ENCODE results near the gene FRMD4A.

Gene FRMD4A

DNA sequence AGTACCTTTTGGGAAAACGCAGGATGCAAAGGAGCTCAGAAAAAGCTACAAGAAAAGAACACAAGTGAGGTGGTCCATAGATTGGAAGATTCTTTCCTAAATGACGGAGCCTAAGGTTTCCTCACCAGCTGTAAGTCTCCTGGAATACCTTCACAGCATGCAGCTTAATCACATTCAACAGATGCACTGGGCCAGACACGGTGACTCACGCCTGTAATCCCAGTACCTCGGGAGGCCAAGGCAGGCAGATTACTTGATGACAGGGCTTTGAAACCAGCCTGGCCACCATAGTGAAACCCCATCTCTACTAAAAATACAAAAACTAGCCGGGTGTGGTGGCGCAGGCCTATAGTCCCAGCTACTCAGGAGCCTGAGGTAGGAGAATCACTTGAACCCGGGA, 228.7 kb downstream of the FRMD4A start:
- WGBS, 2 experiments = 73 to 77% methylated on average over 8 of the region's 8 CpGs
- no peaks in the 10 kb centered on the region for H3K4me1 ChIP-seq (ENCODE audit: control insufficient read depth, insufficient read depth, low read length)
- H3K9me3 ChIP-seq (ENCODE audit: control insufficient read depth, low read length) = no peaks in the 10 kb centered on the region
- no peak overlapping the region for H3K4me3 ChIP-seq (ENCODE audit: insufficient read depth, low read depth, low read length)
- H3K27ac ChIP-seq (ENCODE audit: insufficient read depth, low read depth, low read length, poor library complexity, severe bottlenecking) = no peak overlapping the region
- H3K36me3 ChIP-seq (ENCODE audit: control insufficient read depth, insufficient read depth, low read length) = no peaks in the 10 kb centered on the region
- no peaks in the 10 kb centered on the region for H3K27me3 ChIP-seq (ENCODE audit: control insufficient read depth, insufficient read depth, low read length, poor library complexity, severe bottlenecking)

DNA sequence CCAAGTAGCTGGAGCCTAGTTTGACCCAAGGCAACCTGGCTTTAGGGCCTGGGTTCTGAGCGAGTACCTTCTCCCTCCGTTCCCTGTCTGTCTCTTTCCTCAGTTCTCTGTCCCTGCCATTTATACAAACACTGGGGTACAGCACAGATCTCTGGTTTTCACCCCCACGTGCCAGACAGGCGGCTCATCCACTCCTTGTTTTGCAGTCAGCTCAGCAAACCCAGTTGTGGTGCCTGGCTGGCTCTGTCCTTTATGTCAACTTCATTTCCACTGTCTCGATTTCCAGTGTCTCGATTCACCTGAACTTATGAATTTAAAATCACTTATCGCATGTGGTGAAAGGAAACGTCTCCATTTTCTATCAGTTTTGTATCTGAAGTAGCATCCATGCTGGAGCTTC, 230.8 kb downstream of the FRMD4A start:
- no peaks in the 10 kb centered on the region for H3K4me1 ChIP-seq (ENCODE audit: control insufficient read depth, insufficient read depth, low read length)
- no peaks in the 10 kb centered on the region for H3K36me3 ChIP-seq (ENCODE audit: control insufficient read depth, insufficient read depth, low read length)
- H3K4me3 ChIP-seq (ENCODE audit: insufficient read depth, low read depth, low read length) = no peak overlapping the region
- H3K27ac ChIP-seq (ENCODE audit: insufficient read depth, low read depth, low read length, poor library complexity, severe bottlenecking) = no peak overlapping the region
- no peaks in the 10 kb centered on the region for H3K9me3 ChIP-seq (ENCODE audit: control insufficient read depth, low read length)
- WGBS, 2 experiments = 82 to 84% methylated on average over 8 of the region's 8 CpGs
- no peaks in the 10 kb centered on the region for H3K27me3 ChIP-seq (ENCODE audit: control insufficient read depth, insufficient read depth, low read length, poor library complexity, severe bottlenecking)

DNA sequence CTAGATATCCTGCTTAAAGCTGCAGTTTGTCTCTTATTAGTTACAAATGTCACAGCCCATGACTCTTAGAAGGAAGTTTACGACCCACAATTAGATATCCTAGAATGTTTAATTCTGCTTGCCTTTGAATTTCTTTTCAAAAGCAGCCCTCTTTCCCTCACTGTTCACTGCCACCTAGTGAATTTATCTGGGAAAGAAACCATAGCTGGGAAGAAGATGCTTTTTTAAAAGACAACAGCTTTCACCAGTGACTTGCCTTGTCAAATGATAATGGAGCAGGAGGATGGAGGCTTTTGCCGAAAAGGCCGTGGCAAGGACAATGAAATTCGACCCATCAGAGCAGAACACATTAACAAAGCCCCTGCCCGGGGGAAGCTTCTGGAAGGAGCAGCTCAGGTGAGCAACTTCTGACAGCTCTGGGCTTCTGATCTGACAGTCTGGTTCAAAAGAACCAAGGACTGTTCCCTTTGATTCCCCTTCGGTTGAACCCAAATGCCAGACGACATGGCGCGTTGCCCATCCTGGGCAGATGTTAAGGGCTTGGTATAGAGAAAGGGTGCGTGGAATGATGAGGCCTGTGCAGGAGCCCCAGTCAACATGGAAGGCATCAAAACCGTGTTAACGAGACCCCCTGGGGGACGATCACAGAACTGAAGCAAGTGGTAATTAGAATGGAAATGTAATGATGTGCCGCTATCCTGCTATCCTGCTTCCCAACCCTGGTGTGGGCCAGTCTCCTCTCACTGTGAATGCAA, 236.8 kb downstream of the FRMD4A start:
- Histone ChIP-seq H3K9me3 (ENCODE audit: control insufficient read depth, low read length) (no peaks in the 10 kb centered on the region), H3K27ac (ENCODE audit: insufficient read depth, low read depth, low read length, poor library complexity, severe bottlenecking) (no peak overlapping the region), H3K27me3 (ENCODE audit: control insufficient read depth, insufficient read depth, low read length, poor library complexity, severe bottlenecking) (no peaks in the 10 kb centered on the region), H3K4me3 (ENCODE audit: insufficient read depth, low read depth, low read length) (no peak overlapping the region), H3K4me1 (ENCODE audit: control insufficient read depth, insufficient read depth, low read length) (peaks cover 9% of the 10 kb centered on the region), H3K36me3 (ENCODE audit: control insufficient read depth, insufficient read depth, low read length) (no peaks in the 10 kb centered on the region)
- 29 to 33% methylated on average over 14 of the region's 14 CpGs for WGBS, 2 experiments

DNA sequence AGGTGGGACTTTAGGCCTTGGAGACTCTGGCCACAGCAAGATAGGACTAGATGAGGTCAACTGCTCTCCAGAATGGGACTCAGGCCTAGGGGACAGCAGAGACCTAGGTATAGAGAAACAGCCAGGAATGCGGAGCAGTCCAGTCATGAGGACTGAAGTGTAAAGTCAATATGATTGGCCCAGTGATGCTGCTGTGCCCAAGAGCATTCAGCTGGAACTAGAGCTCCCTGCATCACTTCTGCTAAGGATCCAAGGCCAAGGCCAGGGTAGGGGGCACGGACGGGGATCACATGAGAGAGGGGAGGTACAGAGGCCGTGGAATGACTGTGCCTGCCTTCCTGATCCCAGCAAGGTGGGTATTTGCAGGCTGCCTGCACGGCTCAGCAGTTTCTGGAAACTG, 237.9 kb downstream of the FRMD4A start:
- Histone ChIP-seq H3K4me1 (ENCODE audit: control insufficient read depth, insufficient read depth, low read length) (peaks cover 19% of the 10 kb centered on the region), H3K27me3 (ENCODE audit: control insufficient read depth, insufficient read depth, low read length, poor library complexity, severe bottlenecking) (no peaks in the 10 kb centered on the region), H3K36me3 (ENCODE audit: control insufficient read depth, insufficient read depth, low read length) (no peaks in the 10 kb centered on the region), H3K27ac (ENCODE audit: insufficient read depth, low read depth, low read length, poor library complexity, severe bottlenecking) (no peak overlapping the region), H3K4me3 (ENCODE audit: insufficient read depth, low read depth, low read length) (no peak overlapping the region), H3K9me3 (ENCODE audit: control insufficient read depth, low read length) (no peaks in the 10 kb centered on the region)
- WGBS, 2 experiments = 78 to 81% methylated on average over 5 of the region's 5 CpGs

DNA sequence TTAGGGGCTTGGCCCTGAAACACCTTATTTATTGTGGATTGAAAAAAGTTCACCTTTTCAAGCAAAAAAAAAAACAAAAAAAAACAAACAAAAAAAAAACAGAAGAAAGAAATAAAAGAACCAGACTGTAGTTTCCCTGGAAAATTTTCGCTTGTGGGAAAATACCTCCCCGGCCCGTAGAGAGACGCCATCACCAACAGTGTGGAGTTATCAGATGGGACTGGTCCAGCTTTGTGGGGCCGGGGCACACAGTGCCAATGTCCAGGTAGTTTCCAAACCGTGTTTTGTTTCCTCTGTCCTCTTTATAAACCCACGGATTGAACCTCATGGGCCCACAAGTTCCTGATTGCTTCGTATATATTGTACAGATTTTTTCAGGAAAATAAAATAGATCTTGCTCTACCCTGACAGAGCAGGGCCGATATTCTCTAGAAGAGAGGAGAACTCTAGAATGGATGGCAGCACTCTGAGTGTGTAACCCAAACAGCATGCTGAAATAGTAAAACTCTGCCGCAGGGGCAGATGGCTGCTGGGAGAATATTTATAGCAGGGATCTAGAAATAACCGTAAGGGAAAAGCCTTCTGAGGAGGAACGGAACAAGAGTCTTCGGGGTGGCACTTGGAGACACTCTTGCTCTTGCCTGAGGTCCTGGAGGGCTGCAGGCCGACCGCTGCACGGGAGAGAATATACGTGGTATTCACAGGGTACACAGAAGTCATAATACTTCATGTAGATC, 241.0 kb downstream of the FRMD4A start:
- Histone ChIP-seq H3K4me1 (ENCODE audit: control insufficient read depth, insufficient read depth, low read length) (peaks cover 24% of the 10 kb centered on the region), H3K27ac (ENCODE audit: insufficient read depth, low read depth, low read length, poor library complexity, severe bottlenecking) (no peak overlapping the region), H3K27me3 (ENCODE audit: control insufficient read depth, insufficient read depth, low read length, poor library complexity, severe bottlenecking) (no peaks in the 10 kb centered on the region), H3K36me3 (ENCODE audit: control insufficient read depth, insufficient read depth, low read length) (no peaks in the 10 kb centered on the region), H3K4me3 (ENCODE audit: insufficient read depth, low read depth, low read length) (no peak overlapping the region), H3K9me3 (ENCODE audit: control insufficient read depth, low read length) (no peaks in the 10 kb centered on the region)
- WGBS, 2 experiments = 88 to 90% methylated on average over 17 of the region's 17 CpGs

DNA sequence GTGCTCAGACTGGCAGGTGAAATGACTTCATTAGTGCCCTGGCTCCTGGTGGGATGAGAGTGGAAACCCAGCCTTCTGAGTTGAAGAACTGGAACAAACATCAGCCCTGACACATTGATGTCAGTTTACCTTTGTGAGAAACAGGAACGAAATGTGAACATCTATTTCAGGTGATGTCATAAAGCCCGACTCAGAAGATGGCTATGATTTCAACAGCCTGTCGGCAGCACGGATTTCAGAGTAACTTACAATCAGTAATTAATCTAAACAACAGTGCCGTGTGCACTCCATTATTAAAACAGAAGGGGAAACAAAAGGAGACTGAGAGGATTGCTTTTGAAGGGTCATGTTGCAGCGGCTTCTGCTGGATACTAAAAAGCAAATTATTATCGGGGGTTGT, 243.2 kb downstream of the FRMD4A start:
- 85 to 86% methylated on average over 7 of the region's 7 CpGs for WGBS, 2 experiments
- Histone ChIP-seq H3K27ac (ENCODE audit: insufficient read depth, low read depth, low read length, poor library complexity, severe bottlenecking) (no peak overlapping the region), H3K27me3 (ENCODE audit: control insufficient read depth, insufficient read depth, low read length, poor library complexity, severe bottlenecking) (no peaks in the 10 kb centered on the region), H3K4me3 (ENCODE audit: insufficient read depth, low read depth, low read length) (no peak overlapping the region), H3K9me3 (ENCODE audit: control insufficient read depth, low read length) (no peaks in the 10 kb centered on the region), H3K36me3 (ENCODE audit: control insufficient read depth, insufficient read depth, low read length) (no peaks in the 10 kb centered on the region), H3K4me1 (ENCODE audit: control insufficient read depth, insufficient read depth, low read length) (peaks cover 19% of the 10 kb centered on the region)

DNA sequence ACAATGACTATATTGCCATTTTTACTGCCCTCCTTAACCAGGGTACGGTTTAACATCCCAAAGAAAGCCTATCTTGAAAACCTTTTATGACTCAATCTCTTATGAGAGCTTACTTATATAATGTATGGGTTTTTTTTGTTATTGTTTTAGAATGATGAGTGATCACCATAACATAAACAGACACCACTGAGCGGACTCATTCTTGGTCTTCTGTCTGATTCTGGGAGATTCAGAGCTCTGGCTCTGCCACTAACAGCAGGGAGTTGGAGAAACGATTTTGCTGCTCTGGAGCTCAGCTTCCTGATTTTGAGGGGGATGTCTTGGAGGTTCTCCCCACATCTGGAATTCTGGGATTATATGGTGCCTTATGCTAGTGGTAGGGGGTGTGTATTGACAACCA, 244.1 kb downstream of the FRMD4A start:
- WGBS, 2 experiments = 83 to 92% methylated on average over 3 of the region's 3 CpGs
- Histone ChIP-seq H3K27me3 (ENCODE audit: control insufficient read depth, insufficient read depth, low read length, poor library complexity, severe bottlenecking) (no peaks in the 10 kb centered on the region), H3K9me3 (ENCODE audit: control insufficient read depth, low read length) (no peaks in the 10 kb centered on the region), H3K27ac (ENCODE audit: insufficient read depth, low read depth, low read length, poor library complexity, severe bottlenecking) (no peak overlapping the region), H3K4me1 (ENCODE audit: control insufficient read depth, insufficient read depth, low read length) (peaks cover 19% of the 10 kb centered on the region), H3K36me3 (ENCODE audit: control insufficient read depth, insufficient read depth, low read length) (no peaks in the 10 kb centered on the region), H3K4me3 (ENCODE audit: insufficient read depth, low read depth, low read length) (no peak overlapping the region)

DNA sequence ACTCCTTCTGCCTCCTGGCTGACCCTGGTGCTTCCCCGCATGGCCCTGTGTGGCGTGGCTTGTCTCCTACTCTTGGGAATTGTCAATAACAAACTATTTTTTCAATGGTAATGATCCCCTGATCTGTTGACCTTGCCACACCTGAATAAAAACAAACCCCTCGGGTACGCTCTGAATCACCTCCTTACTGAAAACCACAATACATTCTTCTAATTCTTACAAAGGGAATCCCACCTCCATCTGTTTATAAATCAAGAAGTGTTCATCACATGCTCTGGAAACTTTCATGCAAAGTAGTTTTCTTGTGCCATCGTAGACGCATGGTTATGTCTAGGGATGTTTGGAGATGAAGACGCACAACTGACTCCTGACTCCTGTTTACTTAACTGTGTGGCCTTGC, 245.8 kb downstream of the FRMD4A start:
- H3K27ac ChIP-seq (ENCODE audit: insufficient read depth, low read depth, low read length, poor library complexity, severe bottlenecking) = no peak overlapping the region
- no peaks in the 10 kb centered on the region for H3K27me3 ChIP-seq (ENCODE audit: control insufficient read depth, insufficient read depth, low read length, poor library complexity, severe bottlenecking)
- WGBS, 2 experiments = 93 to 95% methylated on average over 7 of the region's 7 CpGs
- no peak overlapping the region for H3K4me3 ChIP-seq (ENCODE audit: insufficient read depth, low read depth, low read length)
- H3K36me3 ChIP-seq (ENCODE audit: control insufficient read depth, insufficient read depth, low read length) = no peaks in the 10 kb centered on the region
- peaks cover 19% of the 10 kb centered on the region for H3K4me1 ChIP-seq (ENCODE audit: control insufficient read depth, insufficient read depth, low read length)
- no peaks in the 10 kb centered on the region for H3K9me3 ChIP-seq (ENCODE audit: control insufficient read depth, low read length)

DNA sequence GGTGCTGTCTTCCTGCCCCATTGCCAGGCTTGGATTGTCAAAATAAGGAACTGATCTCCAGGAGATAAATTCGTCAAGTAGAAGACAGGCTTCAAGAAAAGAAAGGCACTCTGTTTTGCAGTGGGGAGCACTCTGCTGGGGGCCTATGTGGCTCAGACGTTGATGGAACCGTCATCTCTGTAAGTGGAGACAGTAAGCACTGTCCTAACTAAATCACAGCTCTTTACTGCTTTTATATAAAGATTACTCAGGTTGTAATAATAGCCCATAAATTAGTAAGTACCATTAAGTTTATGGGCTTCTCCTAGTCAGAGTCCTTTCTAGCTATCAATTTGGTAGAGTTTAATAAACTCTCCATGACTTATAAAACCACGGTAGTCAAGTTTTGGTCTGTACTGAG, 249.9 kb downstream of the FRMD4A start:
- Histone ChIP-seq H3K36me3 (ENCODE audit: control insufficient read depth, insufficient read depth, low read length) (no peaks in the 10 kb centered on the region), H3K27me3 (ENCODE audit: control insufficient read depth, insufficient read depth, low read length, poor library complexity, severe bottlenecking) (no peaks in the 10 kb centered on the region), H3K4me1 (ENCODE audit: control insufficient read depth, insufficient read depth, low read length) (no peaks in the 10 kb centered on the region), H3K27ac (ENCODE audit: insufficient read depth, low read depth, low read length, poor library complexity, severe bottlenecking) (no peak overlapping the region), H3K9me3 (ENCODE audit: control insufficient read depth, low read length) (no peaks in the 10 kb centered on the region), H3K4me3 (ENCODE audit: insufficient read depth, low read depth, low read length) (no peak overlapping the region)
- 82 to 93% methylated on average over 4 of the region's 4 CpGs for WGBS, 2 experiments

DNA sequence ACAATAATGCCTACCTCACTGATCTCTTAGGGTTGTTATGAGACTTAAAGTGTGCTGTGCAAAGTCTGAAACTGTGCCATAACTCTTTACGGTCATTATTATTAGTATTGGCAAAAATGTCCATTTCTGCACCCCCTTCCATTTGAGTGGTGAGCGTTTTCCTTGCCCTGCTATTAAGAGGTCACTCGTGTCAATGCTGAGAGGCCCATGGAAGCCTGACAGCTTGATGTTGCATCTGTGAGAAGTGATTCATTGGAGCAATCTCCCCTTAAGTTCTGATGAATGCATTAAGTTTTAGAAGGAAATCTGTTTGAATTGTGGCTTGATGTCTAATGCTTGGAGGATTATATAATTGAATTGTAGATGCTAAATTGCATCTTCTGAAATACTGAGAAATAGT, 253.3 kb downstream of the FRMD4A start:
- Histone ChIP-seq H3K9me3 (ENCODE audit: control insufficient read depth, low read length) (no peaks in the 10 kb centered on the region), H3K4me1 (ENCODE audit: control insufficient read depth, insufficient read depth, low read length) (no peaks in the 10 kb centered on the region), H3K27ac (ENCODE audit: insufficient read depth, low read depth, low read length, poor library complexity, severe bottlenecking) (no peak overlapping the region), H3K36me3 (ENCODE audit: control insufficient read depth, insufficient read depth, low read length) (no peaks in the 10 kb centered on the region), H3K4me3 (ENCODE audit: insufficient read depth, low read depth, low read length) (no peak overlapping the region), H3K27me3 (ENCODE audit: control insufficient read depth, insufficient read depth, low read length, poor library complexity, severe bottlenecking) (no peaks in the 10 kb centered on the region)
- 85 to 87% methylated on average over 3 of the region's 3 CpGs for WGBS, 2 experiments
